VCaP (cell line): ENCODE measurements around the gene AGER.

ENCODE experiments used
- H3K27ac ChIP-seq: fragments of 450-650 bp; 2 replicates; pipeline ENCODE4 v1.5.1; 2017
- CTCF ChIP-seq: fragments of 450-650 bp; conservative IDR thresholded peaks from 2 replicates; pipeline ENCODE4 v1.5.1; 2017; ENCODE audit warnings: mild to moderate bottlenecking, moderate library complexity

The AGER gene

GRCh38 chr6:32168807-32169591 is 15.1 kb downstream of the AGER start:
- no peak overlapping the region for H3K27ac ChIP-seq
- TF ChIP-seq CTCF: no peak

GRCh38 chr6:32168350-32168749 is 15.7 kb downstream of the AGER start:
- TF ChIP-seq CTCF: no peak
- no peak overlapping the region for H3K27ac ChIP-seq

GRCh38 chr6:32167761-32168262 is 16.2 kb downstream of the AGER start:
- H3K27ac ChIP-seq: no peak overlapping the region

GRCh38 chr6:32167154-32167760 is 16.8 kb downstream of the AGER start:
- TF ChIP-seq CTCF: no peak
- no peak overlapping the region for H3K27ac ChIP-seq

More at GRCh38 chr6:32167761-32168262, 16.2 kb downstream of the AGER start:
- TF ChIP-seq CTCF: no peak

GRCh38 chr6:32166411-32167061 is 17.5 kb downstream of the AGER start:
- TF ChIP-seq CTCF: no peak
- H3K27ac ChIP-seq: no peak overlapping the region

GRCh38 chr6:32164295-32164694 is 19.8 kb downstream of the AGER start, which contains the start of gene EGFL8:
Gene EGFL8, plus strand, starts transcription at chr6:32164595. Its CDS starts 1,571 bp downstream, at chr6:32166166.
- no peak within 1 kb of the TSS for H3K27ac ChIP-seq
- no peak for TF ChIP-seq CTCF
